GM12875 (cell line): ENCODE data around the gene MT1E.
A peak's percentile ranks its signal among the peaks of the same experiment; 100 is the strongest.
"Not testable (repeated sequence)": the region's sequence is repeated elsewhere in the genome, so short reads cannot be mapped to it uniquely, and the experiment has no call there.

Experiments used
- H3K4me3 ChIP-seq: one replicate; pipeline ENCODE4 v1.5.1; 2011; ENCODE audit warnings: low read depth, low read length, control low read depth
- TF ChIP-seq, protein P1 (sequence below): IDR thresholded peaks from 2 replicates; pipeline ENCODE4 v1.5.1; 2011; ENCODE audit warnings: low read depth, mild to moderate bottlenecking, control low read depth, inconsistent platforms, low read length, moderate library complexity, borderline replicate concordance; ENCODE audit not compliant: insufficient read depth

Gene MT1E

DNA sequence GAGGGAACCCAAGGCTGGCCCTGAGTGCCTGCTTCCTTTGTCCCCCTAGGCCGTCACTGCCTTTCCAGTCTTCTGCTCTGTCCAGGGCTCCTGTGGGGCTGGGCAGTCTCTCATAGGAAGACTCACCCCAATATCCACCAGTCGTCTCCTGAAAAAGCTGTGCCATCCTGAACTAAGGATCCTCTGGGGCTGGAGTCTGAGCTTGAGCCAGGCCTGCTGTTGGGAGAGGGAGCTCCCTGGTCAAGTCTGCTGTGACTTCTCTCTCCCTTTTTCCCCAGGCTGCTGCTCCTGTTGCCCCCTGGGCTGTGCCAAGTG lies 45.0 kb downstream of the MT1E start:
- H3K4me3 ChIP-seq: no peak overlapping the region
- TF ChIP-seq, protein P1, sequence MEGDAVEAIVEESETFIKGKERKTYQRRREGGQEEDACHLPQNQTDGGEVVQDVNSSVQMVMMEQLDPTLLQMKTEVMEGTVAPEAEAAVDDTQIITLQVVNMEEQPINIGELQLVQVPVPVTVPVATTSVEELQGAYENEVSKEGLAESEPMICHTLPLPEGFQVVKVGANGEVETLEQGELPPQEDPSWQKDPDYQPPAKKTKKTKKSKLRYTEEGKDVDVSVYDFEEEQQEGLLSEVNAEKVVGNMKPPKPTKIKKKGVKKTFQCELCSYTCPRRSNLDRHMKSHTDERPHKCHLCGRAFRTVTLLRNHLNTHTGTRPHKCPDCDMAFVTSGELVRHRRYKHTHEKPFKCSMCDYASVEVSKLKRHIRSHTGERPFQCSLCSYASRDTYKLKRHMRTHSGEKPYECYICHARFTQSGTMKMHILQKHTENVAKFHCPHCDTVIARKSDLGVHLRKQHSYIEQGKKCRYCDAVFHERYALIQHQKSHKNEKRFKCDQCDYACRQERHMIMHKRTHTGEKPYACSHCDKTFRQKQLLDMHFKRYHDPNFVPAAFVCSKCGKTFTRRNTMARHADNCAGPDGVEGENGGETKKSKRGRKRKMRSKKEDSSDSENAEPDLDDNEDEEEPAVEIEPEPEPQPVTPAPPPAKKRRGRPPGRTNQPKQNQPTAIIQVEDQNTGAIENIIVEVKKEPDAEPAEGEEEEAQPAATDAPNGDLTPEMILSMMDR: no peak

DNA sequence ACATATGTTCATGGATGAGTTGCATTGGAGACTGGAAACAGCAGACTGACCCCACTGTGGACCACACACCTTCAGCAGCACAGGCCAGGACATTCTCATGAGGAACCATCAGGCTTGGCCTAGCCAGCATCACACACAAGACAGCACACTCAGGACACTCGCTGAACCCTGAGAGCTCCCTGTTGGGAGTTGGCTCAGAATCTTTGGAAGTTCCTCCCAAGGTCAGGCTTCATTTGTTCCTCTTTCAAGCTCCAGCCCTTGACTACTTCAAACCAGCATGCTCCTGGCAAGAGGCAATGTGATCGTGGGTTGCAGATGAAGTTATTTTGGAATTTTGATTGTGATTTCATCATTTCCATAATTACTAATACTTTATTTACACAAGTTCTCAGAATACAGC lies 46.1 kb downstream of the MT1E start:
- not testable (repeated sequence) for H3K4me3 ChIP-seq

DNA sequence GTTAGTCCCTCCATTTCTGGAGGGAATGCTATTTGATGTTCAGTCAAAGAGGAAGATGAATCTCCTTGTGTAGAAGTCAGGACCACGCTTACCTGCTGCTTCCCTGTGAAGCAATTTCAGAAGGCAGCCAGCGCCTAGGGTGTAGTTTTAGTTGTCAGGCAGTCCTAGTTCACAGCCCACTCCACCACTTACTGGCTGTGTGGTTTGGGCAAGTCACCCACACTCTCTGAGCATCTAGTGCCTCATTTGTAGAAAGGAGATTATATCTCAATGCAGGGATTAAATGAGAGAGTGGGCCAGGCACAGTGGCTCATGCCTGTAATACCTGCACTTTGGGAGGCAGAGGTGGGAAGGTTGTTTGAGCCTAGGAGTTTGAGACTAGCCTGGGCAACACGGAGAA lies 46.6 kb downstream of the MT1E start:
- H3K4me3 ChIP-seq: not testable (repeated sequence)

DNA sequence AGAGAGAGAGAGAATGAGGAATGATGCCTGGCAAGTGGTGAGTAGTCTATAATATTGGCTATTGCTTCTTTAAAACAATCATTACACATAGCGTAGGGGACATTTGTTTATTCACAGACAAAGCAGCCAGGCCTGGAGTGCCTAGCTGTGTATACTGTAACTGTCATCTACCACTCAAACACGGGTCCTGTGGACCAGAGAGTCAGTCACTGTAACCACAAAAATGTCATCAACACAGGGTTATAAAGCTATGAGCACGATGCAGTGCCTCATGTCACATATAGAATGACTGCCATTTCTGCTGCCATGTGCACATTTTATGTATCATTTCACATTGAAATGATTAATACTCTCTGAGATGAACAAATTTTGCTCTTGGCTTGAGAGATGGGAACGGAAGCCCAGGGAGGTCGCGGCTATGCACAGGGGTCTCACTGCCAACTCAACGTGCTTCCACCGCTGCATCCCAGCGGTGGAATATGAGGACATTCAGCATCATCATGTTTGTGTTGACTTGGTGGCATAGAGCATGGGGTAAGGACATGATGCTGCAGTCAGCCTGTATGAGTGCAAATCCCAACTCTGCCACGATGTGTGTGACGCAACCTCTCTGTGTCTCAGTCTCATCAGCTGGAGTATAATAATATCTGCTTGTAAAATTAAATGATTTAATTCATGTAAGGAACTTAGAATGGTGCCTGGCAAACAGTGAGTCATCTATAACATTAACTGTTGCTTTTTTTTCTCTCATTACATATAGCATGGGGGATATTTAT lies 47.4 kb downstream of the MT1E start:
- TF ChIP-seq, protein P1: no peak
- no peak overlapping the region for H3K4me3 ChIP-seq

DNA sequence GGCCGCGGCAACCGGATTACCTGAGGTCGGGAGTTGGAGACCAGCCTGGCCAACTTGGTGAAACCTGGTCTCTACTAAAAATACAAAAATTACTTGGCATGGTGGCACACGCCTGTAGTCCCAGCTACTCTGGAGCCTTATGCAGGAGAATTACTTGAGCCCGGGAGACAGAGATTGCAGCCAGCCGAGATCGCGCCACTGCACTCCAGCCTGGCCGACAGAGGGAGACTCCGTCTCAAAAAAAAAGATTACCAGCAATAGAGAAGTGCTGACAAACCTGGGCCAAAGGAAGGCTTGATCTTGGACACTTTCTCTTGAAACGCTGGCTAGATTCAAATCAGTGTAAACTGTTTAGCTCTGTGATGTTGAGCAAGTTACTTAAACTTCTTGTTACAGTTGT lies 48.3 kb downstream of the MT1E start:
- TF ChIP-seq, protein P1: peak; percentile 47
- H3K4me3 ChIP-seq: no peak overlapping the region

DNA sequence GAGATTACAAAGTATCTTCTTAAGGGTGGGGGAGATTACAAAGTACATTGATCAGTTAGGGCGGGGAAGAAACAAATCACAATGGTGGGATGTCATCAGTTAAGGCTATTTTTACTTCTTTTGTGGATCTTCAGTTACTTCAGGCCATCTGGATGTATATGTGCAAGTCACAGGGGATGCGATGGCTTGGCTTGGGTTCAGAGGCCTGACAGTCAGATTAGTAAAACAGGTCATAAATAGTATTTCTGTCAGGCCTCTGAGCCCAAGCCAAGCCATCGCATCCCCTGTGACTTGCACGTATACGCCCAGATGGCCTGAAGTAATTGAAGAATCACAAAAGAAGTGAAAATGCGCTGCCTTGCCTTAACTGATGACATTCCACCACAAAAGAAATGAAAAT lies 49.0 kb downstream of the MT1E start:
- H3K4me3 ChIP-seq: not testable (repeated sequence)

DNA sequence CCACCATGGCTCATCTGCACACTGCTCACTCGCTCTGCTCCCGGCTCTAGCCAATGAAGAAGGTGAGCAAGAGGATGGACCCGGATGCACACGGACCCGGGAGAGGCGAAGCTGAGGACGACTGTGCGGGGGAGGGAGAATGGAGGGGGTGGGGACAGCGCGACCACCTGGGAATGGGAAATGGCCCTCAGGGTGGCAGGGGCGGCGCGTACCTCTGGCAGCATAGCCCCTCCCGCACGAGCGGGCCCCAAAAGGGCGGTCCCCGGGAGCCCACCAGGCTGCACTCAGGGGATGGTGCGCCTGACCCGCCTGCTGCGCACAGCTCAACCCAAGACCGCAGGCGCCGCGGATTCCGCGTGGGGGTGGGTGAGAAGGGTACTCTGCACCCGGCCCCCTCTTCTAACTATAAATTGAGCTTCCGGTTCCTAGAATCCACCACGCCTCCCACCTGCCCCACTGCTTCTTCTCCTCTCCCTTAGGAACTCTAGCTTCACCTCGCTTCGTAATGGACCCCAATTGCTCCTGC lies 50.2 kb downstream of the MT1E start:
- no peak overlapping the region for H3K4me3 ChIP-seq
- TF ChIP-seq, protein P1: no peak
